HG02840 (cell line): ENCODE results near the gene LRP1B.

Experiments used
- ATAC-seq: cut with Tn5 transposase; IDR thresholded peaks from one replicate; pipeline ENCODE4 v1.9.1; 2021; ENCODE audit warnings: mild to moderate bottlenecking, moderate library complexity, moderate number of reproducible peaks; ENCODE audit not compliant: unreplicated experiment, low FRiP score

The LRP1B gene

DNA sequence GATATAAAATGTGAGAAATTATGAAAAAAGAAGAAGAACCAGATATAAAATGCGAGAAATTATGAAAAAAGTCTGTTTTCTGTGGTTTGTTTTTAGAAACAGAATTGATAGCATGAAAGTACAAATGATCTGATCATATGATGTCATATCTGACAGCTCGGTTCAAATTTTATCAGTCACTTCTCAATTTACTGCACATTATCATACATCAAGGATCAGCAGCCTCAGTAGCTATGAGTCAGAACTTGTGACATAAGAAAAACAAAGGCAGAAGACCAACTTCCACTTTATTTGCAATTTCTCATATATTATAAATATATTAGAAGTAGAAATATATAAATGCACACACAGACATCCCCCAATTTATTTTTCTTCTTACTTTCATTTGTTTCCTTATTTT is 634.0 kb downstream of the LRP1B start:
- no peak for ATAC-seq

DNA sequence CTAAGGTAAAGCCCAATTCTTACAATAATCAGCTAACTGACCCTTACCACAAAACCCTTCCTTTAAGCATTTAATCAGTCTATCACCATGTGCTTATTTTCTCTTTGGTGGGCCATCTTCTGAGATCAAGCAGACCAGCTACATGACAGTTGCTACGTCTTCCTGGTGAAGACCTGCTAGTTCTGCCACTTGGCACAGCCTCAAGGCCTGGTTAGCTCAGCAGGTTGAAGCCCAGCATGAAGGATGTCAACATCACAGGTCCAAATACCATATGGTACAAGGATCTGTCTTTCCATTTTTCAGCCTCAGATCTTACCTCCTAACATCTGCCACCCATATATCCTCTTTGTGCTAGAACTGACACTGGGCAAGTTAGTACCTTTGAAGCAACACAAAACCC is 636.9 kb downstream of the LRP1B start:
- no peak for ATAC-seq

DNA sequence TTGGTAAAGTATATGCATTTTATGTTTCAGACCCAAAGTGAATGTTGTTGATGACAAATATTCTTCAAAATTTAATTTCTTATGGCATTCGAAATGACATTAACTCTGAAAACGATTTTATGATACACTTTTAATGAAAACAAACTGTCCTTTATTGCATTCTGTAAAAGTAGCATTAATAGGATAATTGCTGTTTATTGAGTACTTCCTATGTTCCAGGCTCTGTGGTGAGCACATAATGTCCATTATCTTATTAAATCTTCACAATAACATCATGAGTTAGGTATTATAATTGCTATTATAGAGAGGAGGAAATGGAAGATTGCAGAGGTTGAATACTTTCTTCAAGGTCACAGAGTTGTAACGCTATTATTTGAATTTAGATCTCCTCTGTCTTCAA is 638.0 kb downstream of the LRP1B start:
- no peak for ATAC-seq

DNA sequence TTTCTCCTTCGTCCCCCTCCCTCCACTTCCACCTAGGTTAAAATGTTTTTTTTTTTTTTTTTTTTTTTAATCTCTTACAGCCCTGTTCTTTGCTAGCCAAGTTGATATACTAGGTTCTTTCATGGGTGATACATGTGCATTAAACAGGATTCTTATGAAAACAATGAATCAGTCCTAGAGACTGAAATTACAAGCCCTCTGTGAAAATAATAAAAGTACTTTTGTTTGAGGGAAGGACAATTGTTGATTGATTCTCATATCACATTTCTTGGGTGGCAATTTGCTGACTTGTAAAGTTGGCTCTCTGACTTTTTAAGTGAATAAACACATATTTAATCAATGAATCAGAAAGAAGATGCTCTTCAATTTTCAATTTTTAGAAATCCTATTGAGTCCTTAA is 639.9 kb downstream of the LRP1B start:
- no peak for ATAC-seq

DNA sequence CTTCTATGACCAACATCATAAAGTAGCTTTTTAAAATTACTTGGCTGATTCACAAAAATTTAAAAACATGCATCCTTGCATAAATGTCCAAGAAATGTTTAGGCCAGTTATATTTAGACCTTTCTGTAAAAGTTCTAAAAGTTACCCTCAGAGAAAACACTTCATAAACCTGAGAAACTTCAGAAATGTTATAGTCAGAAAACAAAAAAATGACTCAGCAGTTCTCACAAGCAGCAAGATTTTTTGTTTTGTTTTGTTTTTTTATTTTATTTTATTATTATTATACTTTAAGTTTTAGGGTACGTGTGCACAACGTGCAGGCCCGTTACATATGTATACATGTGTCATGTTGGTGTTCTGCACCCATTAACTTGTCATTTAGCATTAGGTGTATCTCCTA is 648.1 kb downstream of the LRP1B start:
- no peak for ATAC-seq

DNA sequence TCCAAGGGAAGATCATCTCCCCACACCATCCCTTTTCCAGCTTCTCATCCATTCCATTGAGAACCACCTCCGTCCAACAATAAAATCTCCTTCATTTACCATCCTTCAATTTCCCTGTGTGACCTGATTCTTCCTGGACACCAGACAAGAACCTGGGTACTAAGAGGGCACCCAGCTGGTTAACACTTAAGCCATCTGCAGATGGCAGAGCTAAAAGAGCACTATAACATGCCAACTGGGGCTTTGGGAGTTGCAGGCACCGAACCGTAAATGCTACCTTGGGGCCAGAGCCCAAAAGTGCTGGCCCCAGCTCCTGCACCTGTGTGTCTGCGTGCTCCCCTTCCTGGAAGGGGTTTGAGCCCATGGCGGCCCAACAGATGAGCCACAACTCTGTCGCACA is 655.0 kb downstream of the LRP1B start:
- ATAC-seq, result no peak

DNA sequence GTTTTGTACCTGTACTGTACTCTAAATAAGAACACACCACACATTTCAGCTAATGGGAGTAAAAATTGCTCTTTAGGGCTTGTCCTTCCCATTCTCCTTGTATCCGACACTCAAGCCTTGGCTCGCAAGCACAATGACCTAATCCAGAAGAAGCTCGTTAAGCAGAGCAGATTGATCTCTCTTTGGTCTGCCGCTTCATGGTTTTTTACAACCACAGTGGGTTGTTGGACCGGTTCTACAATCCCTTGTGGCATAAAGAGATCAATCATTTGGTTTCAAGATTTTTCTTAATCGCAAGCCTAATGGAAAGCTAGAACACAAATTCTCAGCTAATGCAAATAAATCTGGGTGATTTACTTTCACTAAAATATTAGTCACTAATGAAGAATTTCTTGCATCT is 662.1 kb downstream of the LRP1B start:
- no peak for ATAC-seq

DNA sequence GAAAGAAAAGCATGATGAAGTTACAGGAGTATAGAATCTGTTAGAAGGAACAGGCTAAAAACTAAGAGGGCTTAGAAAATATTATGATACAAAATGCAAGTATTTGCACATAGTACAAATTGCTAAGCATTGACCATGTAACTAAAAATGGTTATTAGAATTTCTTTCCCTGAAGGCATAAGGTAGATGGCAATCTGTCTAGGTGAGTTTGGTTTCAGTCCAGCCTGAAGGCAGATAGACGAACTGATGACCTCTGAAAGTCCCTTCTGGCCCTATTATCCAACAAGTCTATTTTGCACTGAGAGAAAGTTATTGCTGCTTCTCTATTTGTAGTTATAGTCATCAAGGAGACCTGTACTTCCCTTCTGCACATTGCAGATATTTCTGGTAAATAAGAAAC is 663.5 kb downstream of the LRP1B start:
- no peak for ATAC-seq

DNA sequence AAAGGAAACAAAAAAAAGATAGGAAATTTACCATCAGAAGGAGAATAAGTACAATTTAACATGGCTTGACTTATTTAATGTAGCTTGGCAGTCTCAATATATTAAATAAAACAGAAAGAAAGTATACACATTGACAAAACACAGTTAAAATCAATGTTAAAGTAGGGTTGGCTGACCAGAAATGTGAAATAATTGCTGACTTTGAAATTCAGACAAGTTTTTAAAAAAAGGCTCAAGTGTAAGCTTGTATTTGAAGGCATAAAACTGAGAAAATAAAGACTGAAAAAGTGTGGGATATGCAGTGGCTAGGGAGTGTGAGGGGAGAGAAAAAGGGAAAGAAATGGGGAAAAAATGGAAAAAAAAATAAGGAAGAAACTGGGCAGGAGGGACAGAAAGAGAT is 665.8 kb downstream of the LRP1B start:
- ATAC-seq, result no peak

DNA sequence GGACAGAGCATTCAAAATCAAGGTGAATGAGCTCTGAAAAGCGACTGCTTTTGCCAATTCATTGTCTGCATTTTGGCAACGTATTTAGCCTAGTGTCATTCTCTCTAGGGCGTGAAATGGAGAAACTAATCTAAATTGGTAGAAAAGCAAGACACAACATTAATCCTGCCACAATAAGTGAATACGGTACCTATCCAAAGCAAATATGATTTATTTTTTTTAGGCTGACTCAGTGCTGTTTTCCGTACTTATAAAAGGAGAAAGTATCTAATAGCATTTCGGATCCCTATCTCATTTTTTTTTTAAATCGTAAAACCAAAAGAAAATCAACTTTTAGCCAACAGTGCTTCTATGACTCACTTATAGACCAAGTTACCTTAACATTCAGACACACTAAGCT is 672.5 kb downstream of the LRP1B start:
- no peak for ATAC-seq

DNA sequence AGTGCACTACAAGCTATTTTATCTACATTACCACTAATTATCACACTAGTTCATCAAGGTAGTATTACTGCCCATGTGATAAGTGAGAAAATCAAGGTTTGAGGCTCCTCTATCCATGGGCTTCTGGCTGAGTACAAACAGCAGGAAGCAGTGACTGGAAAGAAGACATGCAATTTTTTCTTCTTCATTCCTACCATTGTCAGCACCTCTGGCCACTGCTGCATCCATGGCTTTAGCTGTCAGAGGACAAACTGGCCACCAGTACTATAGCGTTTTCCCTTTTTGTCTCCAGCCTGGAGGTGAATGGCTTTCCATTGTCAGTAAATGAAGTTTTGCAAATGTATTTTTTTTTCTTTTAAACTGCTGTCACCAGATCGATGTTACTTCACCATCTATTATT is 674.9 kb downstream of the LRP1B start:
- ATAC-seq, result no peak

DNA sequence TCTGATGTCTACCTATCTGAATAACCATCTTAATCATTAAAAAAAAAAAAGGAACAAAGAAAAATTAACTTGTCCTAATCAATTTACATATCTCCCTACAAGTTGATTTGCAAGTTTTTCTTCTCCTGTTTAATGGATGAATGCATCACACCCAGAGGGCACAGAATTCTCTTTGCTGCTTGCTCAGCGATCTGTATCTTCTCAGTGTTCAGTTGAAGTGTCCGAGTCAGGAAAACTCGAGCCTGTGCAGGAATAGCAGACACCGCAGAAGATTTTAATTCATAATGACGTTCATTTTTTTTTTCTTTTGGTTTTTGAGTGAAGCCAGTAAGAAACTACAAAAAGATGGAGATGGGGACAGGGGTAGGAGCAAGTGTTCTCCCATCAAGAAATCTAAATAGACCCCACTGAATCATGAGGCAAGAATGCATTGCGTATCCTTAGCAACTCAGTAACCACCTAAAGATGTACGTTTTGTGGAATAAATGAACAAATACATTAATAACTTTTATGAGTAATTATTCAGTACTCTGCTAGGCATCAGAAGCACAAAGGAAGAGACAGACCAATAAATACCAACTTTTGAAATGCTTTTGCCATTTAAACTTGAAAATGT is 675.5 kb downstream of the LRP1B start:
- ATAC-seq, result no peak

DNA sequence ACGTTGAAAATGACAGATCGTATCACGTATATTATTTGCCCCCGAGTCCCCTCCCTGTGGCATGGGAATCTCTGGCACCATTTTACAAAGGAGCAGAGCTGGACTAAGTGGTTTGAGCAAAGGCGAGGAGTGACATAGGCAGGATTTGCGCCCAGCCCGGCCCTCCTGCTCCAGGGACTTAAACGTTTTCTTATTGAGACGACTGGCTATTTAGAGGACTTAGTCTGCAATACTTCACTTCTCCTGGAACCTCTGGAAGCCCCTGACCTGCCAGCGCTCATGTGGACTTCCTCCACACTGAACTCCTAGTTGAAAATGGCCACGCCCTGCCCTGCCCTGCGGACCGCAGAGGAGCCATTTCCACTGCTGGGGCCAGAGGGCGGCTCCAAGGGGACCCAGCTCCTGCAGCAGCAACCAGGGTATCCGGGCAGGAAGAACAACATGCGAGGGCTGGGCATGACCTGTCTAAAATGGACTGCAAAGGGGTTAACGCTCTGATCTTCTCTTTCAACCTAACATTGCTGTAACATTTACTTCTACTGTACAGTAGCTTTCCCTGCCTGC is 690.7 kb downstream of the LRP1B start:
- no peak for ATAC-seq

DNA sequence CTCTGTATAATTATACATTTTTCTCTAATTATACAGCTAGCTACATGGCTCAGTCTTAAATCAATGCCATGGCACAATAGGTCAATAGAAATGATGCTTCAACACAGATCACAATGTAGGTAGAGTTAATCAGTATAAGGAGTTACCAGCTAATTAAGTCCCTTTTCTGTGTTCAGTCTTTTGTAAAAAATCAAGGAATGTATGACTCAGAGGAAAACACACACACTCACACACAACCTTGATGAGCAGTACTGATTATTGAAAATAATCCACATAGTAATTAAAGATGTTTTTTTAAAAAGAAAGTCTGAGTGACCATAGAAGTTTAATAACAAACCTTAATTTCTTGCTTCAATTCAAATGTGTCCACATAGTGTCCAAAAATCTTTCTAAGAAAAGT is 691.3 kb downstream of the LRP1B start:
- no peak for ATAC-seq

DNA sequence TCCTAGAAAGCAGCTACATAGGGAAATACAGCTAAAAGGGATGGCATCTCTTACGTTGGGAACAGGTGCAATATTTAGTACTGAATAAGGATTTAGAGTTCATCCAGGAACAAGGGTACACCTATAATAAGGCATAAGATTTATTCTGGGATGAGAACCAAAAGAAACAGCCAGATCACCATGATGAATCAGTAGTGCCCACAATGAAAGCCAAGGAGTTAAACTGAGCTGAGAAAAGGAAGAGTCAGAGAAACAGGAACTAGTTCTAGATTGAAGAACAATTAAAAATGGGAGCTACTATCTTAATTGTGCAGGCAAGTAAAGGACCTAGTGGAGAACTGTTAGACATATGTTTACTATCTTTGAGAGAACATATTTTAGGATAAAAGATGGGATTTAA is 692.3 kb downstream of the LRP1B start:
- ATAC-seq, result no peak

DNA sequence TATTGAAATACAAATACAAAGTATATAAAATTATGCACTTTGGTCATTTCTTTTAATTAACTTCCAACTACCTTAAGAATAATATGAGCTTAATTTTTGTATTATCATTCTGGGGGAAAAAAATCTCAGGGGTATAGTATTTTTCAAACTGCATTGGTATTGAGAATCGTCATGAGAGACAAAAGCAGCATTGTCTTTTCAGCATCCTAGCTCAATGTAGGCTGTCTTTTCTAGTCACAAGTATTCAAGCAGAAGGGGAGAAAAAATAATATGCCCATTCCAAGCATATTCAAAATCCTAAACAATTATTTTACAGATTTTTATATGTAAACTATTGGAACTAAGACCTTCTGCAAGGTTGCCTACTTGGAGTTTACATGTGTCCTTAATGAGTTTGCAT is 693.3 kb downstream of the LRP1B start:
- no peak for ATAC-seq

DNA sequence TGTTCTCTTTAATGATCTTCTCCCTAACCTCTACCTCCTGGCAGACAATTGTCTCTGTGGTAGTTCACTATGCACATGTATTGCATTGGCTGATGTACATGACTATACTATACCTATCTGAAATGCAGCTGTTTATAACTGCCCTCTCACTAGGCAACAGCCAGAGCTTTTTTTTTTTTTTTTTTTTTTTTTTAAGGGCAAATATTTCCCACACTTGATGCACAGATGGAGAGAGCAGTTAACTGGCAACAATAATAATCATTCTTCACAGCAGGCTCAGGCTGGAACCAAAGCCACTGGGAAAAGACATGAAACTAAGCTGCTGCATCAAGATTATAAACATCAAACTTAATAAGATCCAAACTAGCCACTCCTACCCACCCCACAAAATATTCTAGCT is 707.7 kb downstream of the LRP1B start:
- no peak for ATAC-seq

DNA sequence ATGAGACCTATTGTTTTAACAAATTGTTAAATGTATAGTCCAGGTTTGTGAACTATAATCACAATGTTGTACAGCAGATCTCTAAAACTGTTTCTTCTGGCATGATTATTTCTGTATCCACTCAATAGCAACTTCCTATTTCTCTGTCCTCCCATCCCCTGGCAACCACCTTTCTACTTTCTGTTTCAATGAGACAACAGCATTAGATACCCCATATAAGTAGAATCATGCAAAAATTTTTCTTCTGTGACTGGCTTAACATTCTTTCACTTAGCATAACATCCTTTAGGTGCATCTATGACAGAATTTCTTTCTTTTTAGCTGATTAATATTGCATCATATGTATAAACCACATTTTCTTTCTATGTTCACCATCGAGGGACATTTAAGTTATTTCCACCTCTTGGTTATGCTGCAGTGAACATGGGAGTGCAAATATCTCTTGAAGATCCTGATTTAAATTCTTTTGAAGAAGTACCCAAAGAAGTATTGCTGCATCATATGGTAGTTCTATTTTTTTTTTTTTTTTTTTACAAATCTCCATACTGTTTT is 713.5 kb downstream of the LRP1B start:
- ATAC-seq, result no peak

DNA sequence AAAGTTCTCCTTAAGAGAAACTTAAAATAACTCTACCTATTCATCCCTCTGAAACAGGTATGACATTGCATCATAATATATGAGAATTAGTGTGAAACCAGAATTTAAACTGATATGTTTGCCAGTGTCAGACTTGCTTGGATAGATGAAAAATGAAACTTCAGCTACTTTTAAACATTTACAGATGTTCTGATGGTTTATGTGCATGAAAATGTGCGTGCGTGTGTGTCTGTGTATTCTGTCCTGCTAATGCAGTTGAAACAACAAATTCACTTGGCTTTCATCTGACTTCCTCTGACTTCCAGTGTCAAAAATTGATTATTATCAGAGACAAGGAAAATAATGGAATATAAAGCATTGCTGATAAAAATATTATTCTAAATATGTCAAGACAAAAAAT is 719.4 kb downstream of the LRP1B start:
- no peak for ATAC-seq

DNA sequence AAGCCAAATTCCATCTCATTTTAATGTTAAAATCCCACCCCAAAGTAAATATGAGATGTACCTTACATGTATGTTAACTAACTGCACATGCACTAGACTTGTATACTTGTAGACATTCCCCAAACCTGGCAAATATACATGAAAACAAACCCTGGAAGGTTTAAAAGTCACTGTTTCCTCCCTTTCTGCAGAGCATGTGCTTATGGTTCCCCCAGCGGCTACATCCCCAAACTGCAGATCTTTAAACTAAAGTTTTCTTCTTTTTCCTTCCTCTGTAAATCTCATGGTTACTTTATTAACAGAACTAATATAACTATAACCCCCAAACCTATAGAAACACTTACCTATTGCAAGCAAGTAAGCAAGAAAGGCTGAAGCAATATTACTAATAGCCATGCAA is 731.5 kb downstream of the LRP1B start:
- no peak for ATAC-seq

DNA sequence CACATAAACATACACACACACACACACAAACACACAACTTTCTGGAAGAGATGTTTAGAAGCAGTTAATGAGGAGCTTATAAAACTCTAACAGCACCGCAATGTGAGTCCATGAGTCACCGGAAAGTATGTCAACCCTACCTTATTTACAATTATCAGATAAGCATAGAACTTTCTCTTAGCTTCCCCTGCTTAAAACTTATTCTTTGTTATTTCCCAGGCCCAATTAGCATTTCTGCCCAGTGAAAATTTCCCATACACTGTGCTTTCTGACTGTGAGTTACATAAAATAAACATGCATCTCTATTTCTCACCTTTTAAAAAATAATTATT is 737.6 kb downstream of the LRP1B start:
- ATAC-seq, result no peak

DNA sequence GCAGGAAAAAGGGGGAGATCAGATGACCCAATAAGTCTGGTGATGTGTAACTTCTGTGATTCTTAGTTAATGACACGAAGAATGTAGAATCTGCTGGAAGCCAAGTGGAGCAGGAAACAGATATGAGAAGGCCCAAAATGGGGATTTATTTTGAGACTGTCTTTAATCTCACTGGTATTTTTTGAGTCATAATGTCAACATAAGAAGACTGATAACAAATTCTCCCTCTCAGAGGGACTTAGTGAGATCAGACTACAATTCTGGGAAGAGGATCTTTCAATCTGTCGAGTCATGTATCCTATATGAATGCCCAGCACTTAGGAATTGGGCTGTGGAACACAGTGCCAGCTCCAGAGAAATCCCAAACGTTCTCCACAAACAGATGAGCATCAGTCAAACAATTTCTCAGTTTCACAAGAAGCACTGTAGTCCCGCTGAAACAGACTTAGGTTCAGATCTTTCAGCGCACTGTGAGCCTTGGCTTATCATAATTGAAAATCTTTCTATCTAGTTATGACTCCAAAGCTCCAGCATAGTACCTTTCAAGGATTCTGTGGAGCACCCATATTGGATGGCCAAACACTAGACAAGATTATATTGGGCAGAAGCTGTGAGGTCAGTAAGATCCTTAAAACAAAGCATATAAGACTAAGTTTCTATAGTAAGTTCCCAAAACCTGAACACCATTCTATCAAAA is 738.2 kb downstream of the LRP1B start:
- no peak for ATAC-seq
